Uterine smooth muscle cell (primary cell): Measurements from ENCODE around the gene CACNB1. TPM values are rescaled to one million over a fixed set of nuclear protein-coding genes. Genes with fewer than 3 reads are reported as not detected.

Experiments
- total RNA-seq: library from RNA; depleted of rRNA; stranded (reverse); fragments of >200 nt; gene quantifications from 2 replicates; pipeline ENCODE4 v1.2.3, GENCODE V29; 2014

Gene CACNB1
- total RNA-seq, result 7.1 and 12.1 TPM in 2 replicates

GRCh38 chr17:39197380-39198185 lies at the start of gene CACNB1:
Gene CACNB1 (minus strand): TSS chr17:39197669. CDS start chr17:39197495, 174 bp downstream.

GRCh38 chr17:39225308-39225958 lies 28.0 kb upstream of the CACNB1 start, which contains the start of gene STAC2:
Gene STAC2 (minus strand): TSS chr17:39225945. CDS start chr17:39225502, 443 bp downstream.

GRCh38 chr17:39200070-39200879 lies 2.8 kb upstream of the CACNB1 start, which contains the start of gene RPL19:
Gene RPL19 (plus strand): TSS chr17:39200283. CDS start chr17:39200345, 62 bp downstream.

GRCh38 chr17:39165841-39166349 lies 31.6 kb downstream of the CACNB1 start, which contains the start of gene ARL5C:
Gene ARL5C (minus strand): TSS chr17:39166161. CDS start chr17:39165760, 401 bp downstream.

GRCh38 chr17:39151150-39151942 lies 46.1 kb downstream of the CACNB1 start, which contains the start of gene PLXDC1:
Gene PLXDC1 (minus strand): TSS chr17:39151637. CDS start chr17:39151437, 200 bp downstream.

Other genes with a start within 250 kb of the CACNB1 start
- 0.11 TPM in 1 of 2 replicates, not detected in the other for gene FBXO47, start 230.3 kb downstream of the CACNB1 start, total RNA-seq
- gene PLXDC1, start 46.0 kb downstream of the CACNB1 start, total RNA-seq, result 0.11 TPM in 1 of 2 replicates, not detected in the other
- not detected in 2 replicates for gene ARL5C, start 31.5 kb downstream of the CACNB1 start, total RNA-seq
- 1,693 and 2,019 TPM in 2 replicates for gene RPL19, start 2.6 kb upstream of the CACNB1 start, total RNA-seq
- gene STAC2, start 28.3 kb upstream of the CACNB1 start, total RNA-seq, result not detected in 2 replicates
- gene FBXL20, start 204.0 kb upstream of the CACNB1 start, total RNA-seq, result 13.8 and 21.4 TPM in 2 replicates